Keratinocyte (primary cell): ENCODE results near the gene DENND10. TPM values are rescaled to one million over a fixed set of nuclear protein-coding genes. Genes with fewer than 3 reads are reported as not detected.
"Not testable (repeated sequence)": the region's sequence is repeated elsewhere in the genome, so short reads cannot be mapped to it uniquely, and the experiment has no call there.

Source experiments
- DNase-seq: peaks from one replicate; pipeline ENCODE4 v3.0.0-alpha.2; 2011; ENCODE audit warnings: low read depth, missing footprints, low spot score
- FAIRE-seq: peaks from 2 replicates; lab custom pipeline; 2011; peaks lifted over from hg19 to GRCh38; lab: Jason Lieb, UNC
- H2AFZ ChIP-seq: 2 replicates; pipeline ENCODE4 v1.6.0; 2012; ENCODE audit warnings: low read length, control low read depth, inconsistent platforms; ENCODE audit not compliant: control insufficient read depth
- H3K27ac ChIP-seq: 2 replicates; pipeline ENCODE4 v1.5.1; 2011; ENCODE audit warnings: low read length; ENCODE audit not compliant: control insufficient read depth, insufficient read depth
- H3K27me3 ChIP-seq: 3 replicates; pipeline ENCODE4 v1.6.0; 2011; ENCODE audit warnings: low read length; ENCODE audit not compliant: control insufficient read depth, insufficient read depth; ENCODE audit errors: extremely low read depth
- H3K36me3 ChIP-seq, 2 experiments: 2 replicates in 1 of 2; 3 replicates in 1 of 2; pipeline ENCODE4 v1.5.1; 2011; ENCODE audit warnings: low read length in 2 of 2, mild to moderate bottlenecking in 1 of 2; ENCODE audit not compliant: control insufficient read depth in 2 of 2, insufficient read depth in 2 of 2; ENCODE audit errors: extremely low read depth in 1 of 2
- H3K4me1 ChIP-seq: 3 replicates; pipeline ENCODE4 v1.5.1; 2011; ENCODE audit warnings: low read length; ENCODE audit not compliant: control insufficient read depth, insufficient read depth; ENCODE audit errors: extremely low read depth
- H3K4me2 ChIP-seq: 3 replicates; pipeline ENCODE4 v1.6.0; 2011; ENCODE audit warnings: low read depth, low read length; ENCODE audit not compliant: control insufficient read depth, insufficient read depth; ENCODE audit errors: extremely low read depth
- H3K4me3 ChIP-seq, 3 experiments: fragments of 200-600 bp in 1 of 3; sonication (generic) in 1 of 3; 2 replicates in 2 of 3; 3 replicates in 1 of 3; pipeline ENCODE4 v1.5.1; 2011 to 2016; ENCODE audit warnings: low read length in 3 of 3, mild to moderate bottlenecking in 3 of 3, control low read depth in 2 of 3, inconsistent platforms in 1 of 3, low read depth in 1 of 3, mixed read lengths in 1 of 3, mixed run types in 1 of 3, moderate library complexity in 1 of 3; ENCODE audit not compliant: control insufficient read depth in 2 of 3, insufficient read depth in 2 of 3; ENCODE audit errors: extremely low read depth in 1 of 3
- H3K79me2 ChIP-seq: 2 replicates; pipeline ENCODE4 v1.6.0; 2012; ENCODE audit warnings: low read length; ENCODE audit not compliant: control insufficient read depth, insufficient read depth
- H3K9ac ChIP-seq: 3 replicates; pipeline ENCODE4 v1.6.0; 2011; ENCODE audit warnings: low read length; ENCODE audit not compliant: control insufficient read depth, insufficient read depth; ENCODE audit errors: extremely low read depth
- H3K9me1 ChIP-seq: 3 replicates; pipeline ENCODE4 v1.6.0; 2011; ENCODE audit warnings: low read length; ENCODE audit not compliant: control insufficient read depth, insufficient read depth; ENCODE audit errors: extremely low read depth
- H3K9me3 ChIP-seq: 2 replicates; pipeline ENCODE4 v1.5.1; 2012; ENCODE audit warnings: low read depth, low read length; ENCODE audit not compliant: control insufficient read depth
- H4K20me1 ChIP-seq: 3 replicates; pipeline ENCODE4 v1.6.0; 2011; ENCODE audit warnings: low read length; ENCODE audit not compliant: control insufficient read depth, insufficient read depth; ENCODE audit errors: extremely low read depth
- EZH2 ChIP-seq: IDR thresholded peaks from one replicate; pipeline ENCODE4 v1.6.1; 2012; ENCODE audit warnings: inconsistent platforms, mild to moderate bottlenecking, low read length, moderate library complexity
- dilution Hi-C: fragments of 300-500 bp; cut with MboI; formaldehyde crosslinking; loops from one replicate; pipeline ENCODE4 v1.7.0; 2020; ENCODE audit warnings: low sequenced_read_pairs; ENCODE audit not compliant: extremely low pct_ligation_motif_present
- polyA plus RNA-seq, 5 experiments: library from polyadenylated mRNA; depleted of rRNA in 3 of 5; stranded (reverse) in 3 of 5; stranded (forward) in 1 of 5; unstranded in 1 of 5; fragments of >200 nt; gene quantifications; 1 replicate in 1 of 5; 2 replicates in 3 of 5; 3 replicates in 1 of 5; pipeline versions ENCODE4 v1.2.1 to v1.2.3, GENCODE V29; 2011 to 2012; ENCODE audit warnings: missing spikeins in 2 of 5, low read depth in 1 of 5, low replicate concordance in 1 of 5
- TF ChIP-seq, protein P1 (sequence below), 3 experiments: IDR thresholded peaks in 1 of 3; conservative IDR thresholded peaks in 1 of 3; optimal IDR thresholded peaks in 1 of 3; 2 replicates in 2 of 3; 3 replicates in 1 of 3; pipeline versions ENCODE3 to v1.5.1; 2011; ENCODE audit warnings: low read length in 3 of 3, mild to moderate bottlenecking in 3 of 3, moderate library complexity in 2 of 3, control low read depth in 1 of 3, inconsistent platforms in 1 of 3; ENCODE audit not compliant: insufficient read depth in 2 of 3; ENCODE audit errors: extremely low read depth in 1 of 3

Gene DENND10
- polyA plus RNA-seq, 1 donor (not counting 4 experiments of a cell fraction or from before 2014, with no cell fraction given), result 76.5 TPM

DNA sequence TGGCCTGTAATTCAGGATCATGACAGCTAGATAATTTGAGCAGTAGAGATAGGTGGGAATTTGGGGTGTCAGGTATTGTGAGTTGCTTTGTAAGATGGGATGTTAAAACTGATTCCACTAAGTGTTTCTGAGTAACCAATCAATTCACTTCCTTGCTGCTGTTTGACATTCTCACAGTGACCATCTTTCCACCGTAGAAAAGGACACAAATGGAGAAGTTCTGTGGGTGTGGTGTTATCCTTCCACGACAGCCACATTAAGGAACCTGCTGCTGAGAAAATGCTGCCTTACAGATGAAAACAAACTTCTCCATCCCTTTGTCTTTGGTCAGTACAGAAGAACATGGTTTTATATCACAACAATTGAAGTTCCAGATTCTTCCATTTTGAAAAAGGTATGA, 3.9 kb downstream of the DENND10 start:
- H3K9me1 ChIP-seq, H3K36me3 ChIP-seq, H2AFZ ChIP-seq, dilution Hi-C loops, H4K20me1 ChIP-seq, H3K9me3 ChIP-seq, H3K27me3 ChIP-seq, H3K27ac ChIP-seq, DNase-seq, H3K9ac ChIP-seq, H3K4me2 ChIP-seq, H3K4me3 ChIP-seq, FAIRE-seq, H3K4me1 ChIP-seq: not testable (repeated sequence)
- H3K79me2 ChIP-seq, result peaks cover 19% of the 10 kb centered on the region

DNA sequence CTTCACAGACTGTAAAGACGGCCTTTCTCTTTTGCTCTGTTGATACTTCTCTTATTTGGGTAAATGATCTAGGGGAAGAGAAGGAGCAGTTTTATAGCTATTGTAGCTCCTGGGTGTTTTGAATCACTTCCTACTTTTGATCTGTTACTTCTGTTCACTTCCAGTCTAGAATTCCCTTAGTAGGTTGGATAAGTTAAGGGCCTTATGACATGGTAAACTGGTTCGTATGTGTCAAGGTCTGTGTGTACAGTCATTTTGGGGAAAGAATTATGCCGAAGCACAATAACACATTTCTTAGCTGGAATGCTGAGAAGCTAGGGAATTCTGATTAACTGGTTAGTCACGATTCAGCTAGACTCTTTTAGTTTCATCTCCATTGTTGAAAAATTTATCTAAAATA, 8.1 kb downstream of the DENND10 start:
- Histone ChIP-seq H3K27me3 (no peaks in the 10 kb centered on the region), H3K36me3 (peaks cover 3 to 15% of the 10 kb centered on the region in 2 experiments)
- no peak for TF ChIP-seq EZH2
- TF ChIP-seq, protein P1, sequence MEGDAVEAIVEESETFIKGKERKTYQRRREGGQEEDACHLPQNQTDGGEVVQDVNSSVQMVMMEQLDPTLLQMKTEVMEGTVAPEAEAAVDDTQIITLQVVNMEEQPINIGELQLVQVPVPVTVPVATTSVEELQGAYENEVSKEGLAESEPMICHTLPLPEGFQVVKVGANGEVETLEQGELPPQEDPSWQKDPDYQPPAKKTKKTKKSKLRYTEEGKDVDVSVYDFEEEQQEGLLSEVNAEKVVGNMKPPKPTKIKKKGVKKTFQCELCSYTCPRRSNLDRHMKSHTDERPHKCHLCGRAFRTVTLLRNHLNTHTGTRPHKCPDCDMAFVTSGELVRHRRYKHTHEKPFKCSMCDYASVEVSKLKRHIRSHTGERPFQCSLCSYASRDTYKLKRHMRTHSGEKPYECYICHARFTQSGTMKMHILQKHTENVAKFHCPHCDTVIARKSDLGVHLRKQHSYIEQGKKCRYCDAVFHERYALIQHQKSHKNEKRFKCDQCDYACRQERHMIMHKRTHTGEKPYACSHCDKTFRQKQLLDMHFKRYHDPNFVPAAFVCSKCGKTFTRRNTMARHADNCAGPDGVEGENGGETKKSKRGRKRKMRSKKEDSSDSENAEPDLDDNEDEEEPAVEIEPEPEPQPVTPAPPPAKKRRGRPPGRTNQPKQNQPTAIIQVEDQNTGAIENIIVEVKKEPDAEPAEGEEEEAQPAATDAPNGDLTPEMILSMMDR (optimal IDR thresholded peaks at IDR 0.05 in 1 of 3, IDR thresholded peaks at IDR 0.05 in 1 of 3, conservative IDR thresholded peaks at IDR 0.05 in 1 of 3; ENCODE audit: extremely low read depth in 1 of 3, insufficient read depth in 2 of 3, low read length in 3 of 3), result no peak

More for the DNA sequence above, 8.1 kb downstream of the DENND10 start:
- DNase-seq (no peak), FAIRE-seq (no peak)
- Histone ChIP-seq H3K4me2 (no peak overlapping the region), H2AFZ (no peak overlapping the region), H3K27ac (no peak overlapping the region), H3K9ac (no peak overlapping the region), H3K4me3 (no peak overlapping the region), H3K79me2 (no peaks in the 10 kb centered on the region), H3K4me1 (no peaks in the 10 kb centered on the region), H3K9me3 (no peaks in the 10 kb centered on the region), H4K20me1 (no peaks in the 10 kb centered on the region), H3K9me1 (no peaks in the 10 kb centered on the region)
- dilution Hi-C loops, result no loop called here
